NCI-H128 (cell line): ENCODE results near the gene CLIC6.
"Not testable (repeated sequence)": the region's sequence is repeated elsewhere in the genome, so short reads cannot be mapped to it uniquely, and the experiment has no call there.

ENCODE experiments used
- DNase-seq: peaks from one replicate; lab custom pipeline; 2025; ENCODE audit not compliant: unreplicated experiment; lab: John Stamatoyannopoulos, UW

Gene CLIC6

GRCh38 chr21:34691390-34692032 is 22.7 kb downstream of the CLIC6 start:
- DNase-seq = no peak

- DNase-seq = no peak
Measured at GRCh38 chr21:34692458-34693020, 23.7 kb downstream of the CLIC6 start.

GRCh38 chr21:34693192-34693810 is 24.5 kb downstream of the CLIC6 start:
- DNase-seq = peak; percentile 39

GRCh38 chr21:34695434-34695833 is 26.6 kb downstream of the CLIC6 start:
- DNase-seq = no peak

- no peak for DNase-seq
Measured at GRCh38 chr21:34696121-34696520, 27.3 kb downstream of the CLIC6 start.

GRCh38 chr21:34697826-34698225 is 29.0 kb downstream of the CLIC6 start:
- DNase-seq = no peak

GRCh38 chr21:34698270-34699015 is 29.6 kb downstream of the CLIC6 start:
- no peak for DNase-seq

- DNase-seq = no peak
Measured at GRCh38 chr21:34700605-34701004, 31.8 kb downstream of the CLIC6 start.

GRCh38 chr21:34701726-34702125 is 32.9 kb downstream of the CLIC6 start:
- DNase-seq = no peak

- no peak for DNase-seq
Measured at GRCh38 chr21:34702341-34703170, 33.8 kb downstream of the CLIC6 start.

GRCh38 chr21:34703571-34703970 is 34.8 kb downstream of the CLIC6 start:
- DNase-seq = no peak

GRCh38 chr21:34704119-34704518 is 35.3 kb downstream of the CLIC6 start:
- no peak for DNase-seq

- no peak for DNase-seq
Measured at GRCh38 chr21:34705011-34705410, 36.2 kb downstream of the CLIC6 start.

- no peak for DNase-seq
Measured at GRCh38 chr21:34706337-34706736, 37.5 kb downstream of the CLIC6 start.

GRCh38 chr21:34707876-34708325 is 39.1 kb downstream of the CLIC6 start:
- DNase-seq = no peak

- no peak for DNase-seq
Measured at GRCh38 chr21:34713621-34714020, 44.8 kb downstream of the CLIC6 start.

GRCh38 chr21:34715518-34715917 is 46.7 kb downstream of the CLIC6 start:
- no peak for DNase-seq

- DNase-seq = no peak
Measured at GRCh38 chr21:34715985-34716596, 47.3 kb downstream of the CLIC6 start.

GRCh38 chr21:34718529-34718928 is 49.7 kb downstream of the CLIC6 start:
- not testable (repeated sequence) for DNase-seq

GRCh38 chr21:34722684-34723300 is 54.0 kb downstream of the CLIC6 start:
- DNase-seq = no peak
